Skeletal muscle tissue (tissue), 4 donors: ENCODE results near the gene CUL1. TPM values are rescaled to one million over a fixed set of nuclear protein-coding genes. Genes with fewer than 3 reads are reported as not detected.
"Not testable (repeated sequence)": the region's sequence is repeated elsewhere in the genome, so short reads cannot be mapped to it uniquely, and the experiment has no call there.

Source experiments
- H3K27ac ChIP-seq: one replicate; pipeline ENCODE4 v1.7.0; 2013; ENCODE audit warnings: mild to moderate bottlenecking, low read depth, low read length, inconsistent platforms
- H3K27me3 ChIP-seq, 3 donors: one replicate each; pipeline ENCODE4 v1.7.0; 2013; ENCODE audit warnings: low read length in 3 of 3; ENCODE audit not compliant: control insufficient read depth in 3 of 3, insufficient read depth in 3 of 3
- H3K36me3 ChIP-seq, 3 donors: one replicate each; pipeline ENCODE4 v1.7.0; 2013; ENCODE audit warnings: low read length in 3 of 3; ENCODE audit not compliant: control insufficient read depth in 3 of 3, insufficient read depth in 3 of 3
- H3K4me1 ChIP-seq, 3 donors: one replicate each; pipeline ENCODE4 v1.7.0; 2013; ENCODE audit warnings: low read length in 3 of 3, mild to moderate bottlenecking in 3 of 3; ENCODE audit not compliant: control insufficient read depth in 3 of 3, insufficient read depth in 3 of 3
- H3K4me3 ChIP-seq, 3 donors: one replicate each; pipeline ENCODE4 v1.7.0; 2013; ENCODE audit warnings: low read length in 3 of 3
- H3K9ac ChIP-seq, 3 donors: one replicate each; pipeline ENCODE4 v1.7.0; 2013; ENCODE audit warnings: low read length in 3 of 3, mild to moderate bottlenecking in 3 of 3, moderate library complexity in 2 of 3, low read depth in 1 of 3
- H3K9me3 ChIP-seq, 3 donors: one replicate each; pipeline ENCODE4 v1.7.0; 2013; ENCODE audit warnings: low read length in 3 of 3; ENCODE audit not compliant: control insufficient read depth in 3 of 3
- total RNA-seq: library from RNA; depleted of rRNA; stranded (reverse); fragments of >200 nt; gene quantifications from one replicate; pipeline ENCODE4 v1.2.3, GENCODE V29; 2014
- donor health status: Osteomylitis.

The CUL1 gene
- total RNA-seq, 1 donor from 2014 or later = 33.9 TPM

DNA sequence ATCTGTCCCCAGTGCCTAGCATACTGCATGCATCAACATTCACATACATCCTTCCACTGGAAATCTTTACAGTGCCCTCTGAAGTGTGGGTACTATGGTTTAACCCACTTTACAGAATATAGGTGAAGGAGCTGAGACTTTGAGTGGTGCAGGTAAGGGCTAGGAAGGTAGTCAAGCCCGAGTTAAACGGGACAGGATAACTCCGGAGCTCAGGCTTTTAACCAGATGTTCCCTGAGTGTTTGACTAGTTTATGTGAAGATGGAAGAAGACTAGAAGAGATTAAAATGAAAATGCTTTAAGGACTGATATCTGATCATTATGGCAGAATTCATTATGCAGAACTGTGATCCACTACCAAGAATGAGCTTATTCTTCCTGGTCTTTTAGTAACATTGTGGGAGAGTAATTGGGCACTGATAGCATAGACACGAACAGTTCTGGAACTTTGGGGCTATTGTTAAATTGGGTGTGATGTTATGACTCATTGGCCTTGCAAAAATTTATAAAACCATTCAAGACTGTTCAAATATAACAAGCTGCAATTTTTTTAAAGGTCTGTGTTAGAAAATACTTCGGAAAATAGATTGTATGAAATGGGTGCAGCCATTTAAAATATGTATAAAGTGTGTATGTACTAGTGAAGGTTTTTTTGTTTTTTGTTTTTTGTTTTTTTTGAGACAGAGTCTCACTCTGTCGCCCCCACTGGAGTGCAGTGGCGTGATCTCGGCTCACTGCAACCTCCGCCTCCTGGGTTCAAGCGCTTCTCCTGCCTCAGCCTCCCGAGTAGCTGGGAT lies 4.4 kb downstream of the CUL1 start:
- H3K4me1 ChIP-seq = peaks cover 27 to 52% (median 44%) of the 10 kb centered on the region in 3 donors
- no peak overlapping the region for H3K27ac ChIP-seq
- H3K36me3 ChIP-seq = no peaks in the 10 kb centered on the region
- no peaks in the 10 kb centered on the region for H3K27me3 ChIP-seq
- no peak overlapping the region for H3K9ac ChIP-seq
- no peak overlapping the region for H3K4me3 ChIP-seq
- H3K9me3 ChIP-seq = no peaks in the 10 kb centered on the region

DNA sequence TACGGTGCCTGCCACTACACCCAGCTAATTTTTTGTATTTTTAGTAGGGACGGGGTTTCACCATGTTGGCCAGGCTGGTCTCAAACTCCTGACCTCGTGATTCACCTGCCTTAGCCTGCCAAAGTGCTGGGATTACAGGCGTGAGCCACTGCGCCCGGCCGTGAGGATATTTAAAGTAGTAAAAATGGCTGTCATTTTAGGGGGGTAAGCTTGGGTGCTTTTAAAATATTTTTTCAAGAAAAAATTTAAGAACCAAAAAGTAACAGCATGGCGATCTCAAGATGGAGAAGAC lies 4.9 kb downstream of the CUL1 start:
- not testable (repeated sequence) for H3K9ac ChIP-seq, H3K27ac ChIP-seq, H3K27me3 ChIP-seq, H3K4me3 ChIP-seq, H3K9me3 ChIP-seq, H3K36me3 ChIP-seq
- peaks cover 31 to 57% (median 49%) of the 10 kb centered on the region in 3 donors for H3K4me1 ChIP-seq

DNA sequence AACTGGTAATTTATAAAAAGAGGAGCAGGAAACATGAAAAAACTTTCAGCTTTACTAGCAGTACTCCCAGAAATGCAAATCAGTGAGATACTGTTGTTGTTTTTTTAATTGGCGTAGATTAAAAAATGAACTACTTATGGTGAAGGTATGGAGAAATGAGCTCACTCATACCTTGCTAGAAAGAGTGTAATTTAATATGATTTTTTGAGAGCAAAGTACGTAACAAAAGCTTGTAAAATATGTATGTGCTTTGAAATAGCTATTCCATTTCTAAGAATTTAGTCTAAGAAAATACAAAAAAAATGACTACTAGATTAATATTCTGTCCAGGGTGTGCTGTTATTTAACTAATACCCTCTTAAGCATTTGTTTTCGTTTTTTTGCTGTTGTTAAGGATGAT lies 5.5 kb downstream of the CUL1 start:
- H3K4me1 ChIP-seq = peaks cover 31 to 62% (median 49%) of the 10 kb centered on the region in 3 donors
- H3K27me3 ChIP-seq = no peaks in the 10 kb centered on the region
- no peak overlapping the region for H3K4me3 ChIP-seq
- peak overlapping the region in 1 of 3 donors; percentile 58 for H3K9ac ChIP-seq
- no peak overlapping the region for H3K27ac ChIP-seq
- H3K9me3 ChIP-seq = no peaks in the 10 kb centered on the region
- H3K36me3 ChIP-seq = no peaks in the 10 kb centered on the region

DNA sequence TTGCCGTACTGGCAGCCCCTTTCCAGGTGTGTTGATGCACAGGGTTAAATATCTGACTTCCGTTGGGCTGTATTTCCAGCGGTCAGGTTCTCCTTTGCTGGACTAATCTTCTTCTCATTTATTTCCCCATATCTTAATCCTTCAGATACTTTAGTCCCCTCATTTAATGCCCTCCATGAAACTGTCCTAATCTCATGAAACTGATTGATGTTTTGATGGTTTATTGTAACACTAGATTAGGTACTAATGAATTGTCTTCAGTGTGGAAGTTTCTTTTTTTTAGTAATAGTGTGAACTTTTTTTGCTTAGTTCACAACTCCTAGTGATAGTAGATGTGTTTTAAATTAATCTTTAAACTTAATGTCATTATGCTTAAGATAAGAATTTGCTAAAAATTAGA lies 6.3 kb downstream of the CUL1 start:
- H3K9me3 ChIP-seq = no peaks in the 10 kb centered on the region
- no peaks in the 10 kb centered on the region for H3K36me3 ChIP-seq
- H3K4me1 ChIP-seq = peaks cover 31 to 60% (median 48%) of the 10 kb centered on the region in 3 donors
- H3K4me3 ChIP-seq = no peak overlapping the region
- no peaks in the 10 kb centered on the region for H3K27me3 ChIP-seq
- H3K9ac ChIP-seq = peak overlapping the region in 1 of 3 donors; percentile 16
- no peak overlapping the region for H3K27ac ChIP-seq

DNA sequence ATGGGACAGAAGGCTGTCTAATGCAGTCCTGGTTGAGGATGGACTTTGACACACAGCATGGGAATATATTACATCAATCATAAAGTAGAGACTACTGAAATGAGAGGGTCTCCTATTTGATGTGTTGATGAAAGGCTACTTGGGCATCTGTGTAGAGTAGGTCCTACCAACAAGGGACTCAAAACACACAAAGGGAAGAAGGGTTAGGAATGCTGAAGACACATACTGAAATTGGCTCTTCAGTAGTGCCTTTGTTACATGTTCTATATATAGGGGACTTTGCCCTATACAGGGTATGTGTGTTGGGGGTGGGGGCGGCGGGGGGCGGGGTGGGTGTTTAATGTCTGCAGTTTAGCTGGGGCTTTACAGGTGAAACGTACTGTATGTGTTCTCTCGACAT lies 7.7 kb downstream of the CUL1 start:
- Histone ChIP-seq H3K4me3 (no peak overlapping the region), H3K36me3 (no peaks in the 10 kb centered on the region), H3K9ac (no peak overlapping the region), H3K27me3 (no peaks in the 10 kb centered on the region), H3K27ac (no peak overlapping the region), H3K4me1 (peaks cover 22 to 51% (median 36%) of the 10 kb centered on the region in 3 donors), H3K9me3 (no peaks in the 10 kb centered on the region)

DNA sequence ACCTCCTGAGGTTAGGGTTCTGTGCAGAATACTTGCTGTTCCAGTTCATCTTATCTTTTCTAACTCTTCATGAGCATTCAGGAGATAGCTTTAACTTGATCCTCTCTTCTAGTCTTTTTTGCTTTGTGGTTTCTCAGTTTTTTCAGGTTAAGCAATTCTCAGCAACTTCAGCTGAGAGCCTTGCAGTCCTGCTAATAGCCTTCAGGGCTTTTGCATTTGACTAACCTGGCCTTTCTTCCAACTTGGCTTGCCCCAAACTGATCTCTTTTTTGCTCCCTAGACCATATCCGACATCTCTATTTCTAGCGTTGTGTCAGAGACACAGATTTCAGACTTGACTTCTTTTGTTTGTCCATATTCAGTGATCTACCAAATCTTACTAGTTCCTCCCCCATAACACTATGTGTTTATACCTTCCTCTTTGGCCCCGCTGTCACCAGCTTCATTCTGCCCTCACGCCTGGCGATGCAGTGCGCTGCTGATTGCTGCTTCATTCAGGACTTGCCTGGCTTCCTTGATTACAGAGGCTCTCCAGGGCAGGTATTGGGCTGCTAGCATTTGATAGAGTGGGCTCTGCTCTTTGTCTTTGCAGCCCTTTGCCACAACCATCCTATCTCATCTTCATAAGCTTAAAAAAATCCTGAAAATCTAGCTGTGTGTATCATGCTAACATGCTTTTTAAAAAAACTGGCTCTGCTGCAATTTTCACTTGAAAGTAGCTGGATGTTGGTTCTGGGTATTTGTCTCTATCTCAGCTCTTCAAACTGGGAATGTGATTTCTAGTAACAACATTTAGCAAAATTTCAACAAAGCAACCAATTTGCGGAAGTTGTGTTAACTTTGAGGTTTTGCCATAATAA lies 9.6 kb downstream of the CUL1 start:
- Histone ChIP-seq H3K27me3 (no peaks in the 10 kb centered on the region), H3K4me1 (peaks cover 26 to 41% (median 30%) of the 10 kb centered on the region in 3 donors), H3K9ac (no peak overlapping the region), H3K9me3 (no peaks in the 10 kb centered on the region), H3K36me3 (no peaks in the 10 kb centered on the region), H3K27ac (no peak overlapping the region), H3K4me3 (no peak overlapping the region)

DNA sequence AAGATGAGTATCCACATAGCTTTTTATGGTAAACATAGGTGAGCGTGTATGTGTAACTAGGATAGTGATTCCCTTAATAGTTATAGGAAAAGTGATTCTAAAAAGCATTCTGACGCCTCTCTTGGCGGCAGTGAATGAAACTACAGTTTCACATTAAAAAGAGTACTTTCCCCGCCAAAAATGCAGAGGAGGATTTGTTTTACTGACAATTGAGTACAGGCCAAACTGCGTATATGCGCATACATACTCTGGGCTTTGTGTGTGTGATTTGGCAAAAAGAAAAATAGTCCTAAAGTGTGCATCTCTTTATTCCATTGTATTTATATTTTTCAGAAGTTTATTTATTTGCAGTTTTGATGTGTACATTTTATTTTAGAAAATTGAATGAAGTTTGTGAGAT lies 10.3 kb downstream of the CUL1 start:
- H3K36me3 ChIP-seq = no peaks in the 10 kb centered on the region
- no peak overlapping the region for H3K27ac ChIP-seq
- H3K27me3 ChIP-seq = no peaks in the 10 kb centered on the region
- H3K4me3 ChIP-seq = no peak overlapping the region
- peaks cover 27 to 40% (median 30%) of the 10 kb centered on the region in 3 donors for H3K4me1 ChIP-seq
- H3K9me3 ChIP-seq = no peaks in the 10 kb centered on the region
- H3K9ac ChIP-seq = no peak overlapping the region

DNA sequence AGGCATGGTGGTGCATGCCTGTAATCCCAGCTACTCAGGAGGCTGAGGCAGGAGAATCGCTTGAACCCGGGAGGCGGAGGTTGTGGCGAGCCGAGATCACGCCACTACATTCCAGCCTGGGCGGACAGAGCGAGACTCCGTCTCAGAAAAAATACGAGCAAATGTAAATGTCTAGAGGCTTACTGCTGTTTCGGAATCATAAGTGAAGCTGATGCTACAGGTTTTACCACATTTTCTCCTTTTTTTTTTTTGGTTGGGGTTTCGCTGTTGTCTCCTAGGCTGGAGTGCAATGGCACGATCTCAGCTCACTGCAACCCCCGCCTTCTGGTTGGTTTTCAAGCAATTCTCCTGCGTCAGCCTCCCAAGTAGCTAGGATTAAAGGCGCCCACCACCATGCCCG lies 11.7 kb downstream of the CUL1 start:
- H3K27ac ChIP-seq, H3K9ac ChIP-seq, H3K9me3 ChIP-seq, H3K36me3 ChIP-seq, H3K27me3 ChIP-seq, H3K4me3 ChIP-seq: not testable (repeated sequence)
- H3K4me1 ChIP-seq = peaks cover 29 to 41% (median 36%) of the 10 kb centered on the region in 3 donors

DNA sequence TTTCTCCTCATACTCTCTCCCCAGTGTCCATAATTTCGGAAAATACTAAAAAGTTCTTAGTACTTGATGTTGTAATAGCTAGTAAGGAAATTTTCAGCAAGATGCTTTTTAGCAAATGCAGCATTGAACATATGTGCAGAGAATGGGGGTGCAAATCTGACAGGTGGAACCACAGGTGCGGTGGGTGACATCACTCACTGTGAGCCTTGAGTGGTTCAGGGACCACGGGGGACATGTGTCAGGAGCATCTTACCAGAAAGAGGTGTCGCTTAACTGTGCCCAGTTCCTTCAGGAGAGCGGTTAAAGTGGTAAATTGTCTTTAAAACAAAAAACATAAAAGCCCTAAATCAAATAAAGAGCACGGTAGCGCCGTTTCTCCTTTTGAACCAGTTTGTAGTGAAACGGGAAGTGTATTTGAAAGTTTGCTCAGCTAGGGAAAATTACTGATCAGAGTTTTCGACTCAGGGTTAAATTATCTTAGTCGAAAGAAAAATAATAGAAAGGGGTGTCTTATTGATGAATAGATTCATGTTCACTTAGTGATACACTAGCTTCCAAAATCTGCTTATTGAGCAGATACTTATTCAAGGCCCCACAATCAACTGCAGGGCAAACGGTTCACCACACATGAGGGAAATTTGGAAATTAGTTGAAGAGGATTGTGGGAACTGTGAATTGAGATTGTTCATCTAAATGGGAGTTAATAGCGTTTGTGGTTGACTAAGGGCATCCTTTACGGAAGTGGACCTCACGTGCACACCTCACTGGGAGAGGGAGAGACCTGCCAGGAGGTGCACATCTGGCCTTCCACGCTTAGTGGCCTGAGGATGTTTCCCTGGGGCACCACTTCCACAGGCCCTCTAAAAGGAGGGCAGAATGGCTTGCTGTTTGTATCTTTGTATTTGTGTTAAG lies 12.7 kb downstream of the CUL1 start:
- no peak overlapping the region for H3K4me3 ChIP-seq
- no peak overlapping the region for H3K9ac ChIP-seq
- peaks cover 0 to 3% (median 0%) of the 10 kb centered on the region in 3 donors for H3K36me3 ChIP-seq
- peaks cover 23 to 39% (median 29%) of the 10 kb centered on the region in 3 donors for H3K4me1 ChIP-seq
- H3K27me3 ChIP-seq = no peaks in the 10 kb centered on the region
- H3K27ac ChIP-seq = no peak overlapping the region
- no peaks in the 10 kb centered on the region for H3K9me3 ChIP-seq
